Colonic mucosa (tissue), 4 donors: ENCODE results near the gene KHK. TPM values are rescaled to one million over a fixed set of nuclear protein-coding genes. Genes with fewer than 3 reads are reported as not detected.

Experiments used
- DNase-seq: peaks from one replicate; pipeline ENCODE4 v3.0.0-alpha.2; 2020
- H3K27ac ChIP-seq: fragments of 200-600 bp; one replicate; pipeline ENCODE4 v1.8.0; 2021
- H3K27me3 ChIP-seq: fragments of 200-600 bp; one replicate; pipeline ENCODE4 v1.8.0; 2021
- H3K36me3 ChIP-seq: fragments of 200-600 bp; one replicate; pipeline ENCODE4 v1.8.0; 2021
- H3K4me1 ChIP-seq: fragments of 200-600 bp; one replicate; pipeline ENCODE4 v1.8.0; 2021; ENCODE audit warnings: mild to moderate bottlenecking
- H3K4me3 ChIP-seq: fragments of 200-600 bp; one replicate; pipeline ENCODE4 v1.8.0; 2021
- H3K9ac ChIP-seq, 2 donors: one replicate each; pipeline ENCODE4 v1.7.0; 2013; ENCODE audit warnings: control low read depth in 2 of 2, low read depth in 2 of 2, low read length in 2 of 2
- H3K9me3 ChIP-seq: fragments of 200-600 bp; one replicate; pipeline ENCODE4 v1.8.0; 2021
- intact Hi-C: fragments of 100-400 bp; cut with DNase I; formaldehyde crosslinking; loops from one replicate; pipeline ENCODE4 v1.14.1; 2022
- total RNA-seq, 2 donors: library from RNA; stranded (reverse); fragmentation: NEBNext Ultra II Directional in 1 of 2; extraction: Animal tissue kit (Norgen Biotek cat#: 25700) in 1 of 2; gene quantifications; one replicate each; pipeline ENCODE4 v1.2.1, GENCODE V29; 2021
- TF ChIP-seq, protein P1 (sequence below): fragments of 200-600 bp; IDR thresholded peaks from one replicate; pipeline ENCODE4 v1.8.0; 2022; ENCODE audit warnings: antibody characterized with exemption, mild to moderate bottlenecking
- donor health status: healthy.
- donor health status: DM: no; HTN: no; CAD: no.
- donor health status: DM: no; HTN: no; CAD: no.

The KHK gene
- total RNA-seq, 2 donors from 2014 or later, result 8.9 to 20.3 TPM

- Histone ChIP-seq H3K27ac (no peak overlapping the region), H3K36me3 (no peaks in the 10 kb centered on the region), H3K4me3 (no peak overlapping the region), H3K27me3 (no peaks in the 10 kb centered on the region), H3K4me1 (peaks cover 7% of the 10 kb centered on the region), H3K9me3 (no peaks in the 10 kb centered on the region), H3K9ac (no peak overlapping the region)
- intact Hi-C loops, result no loop called here
- DNase-seq, result no peak
- TF ChIP-seq, protein P1, sequence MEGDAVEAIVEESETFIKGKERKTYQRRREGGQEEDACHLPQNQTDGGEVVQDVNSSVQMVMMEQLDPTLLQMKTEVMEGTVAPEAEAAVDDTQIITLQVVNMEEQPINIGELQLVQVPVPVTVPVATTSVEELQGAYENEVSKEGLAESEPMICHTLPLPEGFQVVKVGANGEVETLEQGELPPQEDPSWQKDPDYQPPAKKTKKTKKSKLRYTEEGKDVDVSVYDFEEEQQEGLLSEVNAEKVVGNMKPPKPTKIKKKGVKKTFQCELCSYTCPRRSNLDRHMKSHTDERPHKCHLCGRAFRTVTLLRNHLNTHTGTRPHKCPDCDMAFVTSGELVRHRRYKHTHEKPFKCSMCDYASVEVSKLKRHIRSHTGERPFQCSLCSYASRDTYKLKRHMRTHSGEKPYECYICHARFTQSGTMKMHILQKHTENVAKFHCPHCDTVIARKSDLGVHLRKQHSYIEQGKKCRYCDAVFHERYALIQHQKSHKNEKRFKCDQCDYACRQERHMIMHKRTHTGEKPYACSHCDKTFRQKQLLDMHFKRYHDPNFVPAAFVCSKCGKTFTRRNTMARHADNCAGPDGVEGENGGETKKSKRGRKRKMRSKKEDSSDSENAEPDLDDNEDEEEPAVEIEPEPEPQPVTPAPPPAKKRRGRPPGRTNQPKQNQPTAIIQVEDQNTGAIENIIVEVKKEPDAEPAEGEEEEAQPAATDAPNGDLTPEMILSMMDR, result no peak
These were observed 31.9 kb upstream of the KHK start for GRCh38 chr2:27054721-27055120.

- intact Hi-C loops, result no loop called here
- H3K9me3 ChIP-seq, result no peaks in the 10 kb centered on the region
- H3K9ac ChIP-seq, result no peak overlapping the region
- no peak overlapping the region for H3K27ac ChIP-seq
- TF ChIP-seq, protein P1, result no peak
- H3K4me1 ChIP-seq, result peaks cover 4% of the 10 kb centered on the region
- no peaks in the 10 kb centered on the region for H3K27me3 ChIP-seq
- no peak overlapping the region for H3K4me3 ChIP-seq
- no peak for DNase-seq
- H3K36me3 ChIP-seq, result no peaks in the 10 kb centered on the region
These were observed 29.4 kb upstream of the KHK start for GRCh38 chr2:27057184-27057583.

GRCh38 chr2:27058210-27058609 is 28.4 kb upstream of the KHK start:
- TF ChIP-seq, protein P1, result no peak
- intact Hi-C loops, result no loop called here
- Histone ChIP-seq H3K9ac (no peak overlapping the region), H3K27ac (no peak overlapping the region), H3K36me3 (no peaks in the 10 kb centered on the region), H3K9me3 (no peaks in the 10 kb centered on the region), H3K4me3 (no peak overlapping the region), H3K4me1 (no peaks in the 10 kb centered on the region), H3K27me3 (no peaks in the 10 kb centered on the region)
- no peak for DNase-seq

GRCh38 chr2:27059141-27059820 is 27.3 kb upstream of the KHK start:
- intact Hi-C loops, result no loop called here
- Histone ChIP-seq H3K4me3 (no peak overlapping the region), H3K27ac (no peak overlapping the region), H3K9ac (no peak overlapping the region), H3K36me3 (no peaks in the 10 kb centered on the region), H3K27me3 (no peaks in the 10 kb centered on the region), H3K9me3 (no peaks in the 10 kb centered on the region), H3K4me1 (no peaks in the 10 kb centered on the region)
- TF ChIP-seq, protein P1, result no peak
- DNase-seq, result no peak

GRCh38 chr2:27060323-27060722 is 26.2 kb upstream of the KHK start:
- H3K4me3 ChIP-seq, result no peak overlapping the region
- intact Hi-C loops, result no loop called here
- H3K27me3 ChIP-seq, result no peaks in the 10 kb centered on the region
- no peak overlapping the region for H3K27ac ChIP-seq
- no peaks in the 10 kb centered on the region for H3K4me1 ChIP-seq
- H3K9ac ChIP-seq, result no peak overlapping the region
- H3K36me3 ChIP-seq, result no peaks in the 10 kb centered on the region
- DNase-seq, result no peak
- H3K9me3 ChIP-seq, result no peaks in the 10 kb centered on the region
- TF ChIP-seq, protein P1, result no peak
